ENCODE results near the gene GRB14.
A peak's percentile ranks its signal among the peaks of the same experiment; 100 is the strongest.

GRB14 gene

GRCh38 chr2:164620873-164621763 is at the start of gene GRB14:
TSS of gene GRB14 (minus strand) at chr2:164621482. CDS start at chr2:164621309, 173 bp downstream.
- H3K79me2 ChIP-seq (ENCODE audit: insufficient read depth, low read depth) = no peaks in the 10 kb centered on the region
- no peaks in the 10 kb centered on the region for H3K36me3 ChIP-seq (ENCODE audit: insufficient read depth)
- H3K9ac ChIP-seq = peak within 1 kb of the TSS; percentile 72
- H3K4me3 ChIP-seq (IDR thresholded peaks at IDR 0.05; ENCODE audit: insufficient read depth, low read depth, low read length) = peak within 1 kb of the TSS; percentile 67
- no peak within 1 kb of the TSS for H3K27ac ChIP-seq
- H4K20me1 ChIP-seq (ENCODE audit: insufficient read depth) = no peaks in the 10 kb centered on the region
- peaks cover 8% of the 10 kb centered on the region for H3K4me1 ChIP-seq (ENCODE audit: low read depth, poor library complexity, severe bottlenecking)
- H3K27me3 ChIP-seq (ENCODE audit: insufficient read depth, low read depth) = no peaks in the 10 kb centered on the region
- peak within 1 kb of the TSS; percentile 94 for H2AFZ ChIP-seq (ENCODE audit: low read depth)
- H3K4me2 ChIP-seq = peak within 1 kb of the TSS; percentile 73
- TF ChIP-seq CTCF (conservative IDR thresholded peaks at IDR 0.05; ENCODE audit: low read depth, low read length) = no peak

GRCh38 chr2:164669291-164669690 is 48.0 kb upstream of the GRB14 start:
- no peak for TF ChIP-seq CTCF (conservative IDR thresholded peaks at IDR 0.05; ENCODE audit: low read depth, low read length)
- no peak overlapping the region for H3K4me3 ChIP-seq (IDR thresholded peaks at IDR 0.05; ENCODE audit: insufficient read depth, low read depth, low read length)
- H3K27me3 ChIP-seq (ENCODE audit: insufficient read depth, low read depth) = no peaks in the 10 kb centered on the region
- H3K36me3 ChIP-seq (ENCODE audit: insufficient read depth) = no peaks in the 10 kb centered on the region
- H3K4me2 ChIP-seq = no peak overlapping the region
- peaks cover 36% of the 10 kb centered on the region for H3K4me1 ChIP-seq (ENCODE audit: low read depth, poor library complexity, severe bottlenecking)
- no peak overlapping the region for H2AFZ ChIP-seq (ENCODE audit: low read depth)
- H4K20me1 ChIP-seq (ENCODE audit: insufficient read depth) = no peaks in the 10 kb centered on the region
- no peak overlapping the region for H3K27ac ChIP-seq
- H3K9ac ChIP-seq = no peak overlapping the region
- H3K79me2 ChIP-seq (ENCODE audit: insufficient read depth, low read depth) = no peaks in the 10 kb centered on the region

DNA sequence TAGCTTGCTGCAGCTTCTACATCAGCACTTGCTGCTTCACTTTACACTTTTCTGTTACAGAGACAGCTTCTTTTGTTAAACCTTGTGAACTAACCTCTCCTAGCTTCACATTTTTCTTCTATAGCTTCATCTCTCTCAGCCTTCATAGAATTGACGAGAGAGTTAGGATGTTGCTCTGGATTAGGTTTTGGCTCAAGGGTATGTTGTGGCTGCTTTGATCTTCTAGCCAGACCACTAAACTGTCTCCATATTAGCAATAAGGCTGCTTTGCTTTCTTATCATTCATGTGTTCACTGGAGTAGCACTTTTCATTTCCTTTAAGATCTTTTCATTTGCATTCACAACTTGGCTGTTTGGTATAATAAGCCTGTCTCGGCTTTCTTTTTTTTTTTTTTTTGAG is 46.3 kb upstream of the GRB14 start:
- H3K4me3 ChIP-seq (IDR thresholded peaks at IDR 0.05; ENCODE audit: insufficient read depth, low read depth, low read length) = no peak overlapping the region
- H3K4me2 ChIP-seq = no peak overlapping the region
- no peaks in the 10 kb centered on the region for H3K79me2 ChIP-seq (ENCODE audit: insufficient read depth, low read depth)
- H3K4me1 ChIP-seq (ENCODE audit: low read depth, poor library complexity, severe bottlenecking) = peaks cover 22% of the 10 kb centered on the region
- no peaks in the 10 kb centered on the region for H3K36me3 ChIP-seq (ENCODE audit: insufficient read depth)
- no peaks in the 10 kb centered on the region for H3K27me3 ChIP-seq (ENCODE audit: insufficient read depth, low read depth)
- no peaks in the 10 kb centered on the region for H4K20me1 ChIP-seq (ENCODE audit: insufficient read depth)
- H3K9ac ChIP-seq = no peak overlapping the region
- no peak overlapping the region for H3K27ac ChIP-seq
- no peak for TF ChIP-seq CTCF (conservative IDR thresholded peaks at IDR 0.05; ENCODE audit: low read depth, low read length)
- no peak overlapping the region for H2AFZ ChIP-seq (ENCODE audit: low read depth)

DNA sequence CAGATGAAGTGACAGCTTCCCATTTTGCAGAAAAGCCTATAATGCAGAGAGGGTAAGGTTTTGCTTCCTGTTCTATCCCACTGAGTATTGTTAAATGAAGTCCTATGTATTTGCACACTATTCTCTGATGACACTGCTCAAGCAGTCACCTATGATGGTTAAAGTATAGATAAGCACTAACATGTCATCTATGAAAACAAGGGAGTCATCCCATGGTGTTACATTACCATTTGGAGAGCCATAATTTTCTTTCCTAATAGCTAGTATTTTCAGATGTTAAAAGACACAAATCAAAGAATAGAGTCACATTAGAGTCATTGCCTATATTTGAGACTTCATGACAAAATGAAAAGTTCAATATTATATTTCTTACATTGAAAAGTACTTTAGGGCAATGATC is 42.8 kb upstream of the GRB14 start:
- Histone ChIP-seq H3K27ac (no peak overlapping the region), H3K9ac (no peak overlapping the region), H3K4me3 (IDR thresholded peaks at IDR 0.05; ENCODE audit: insufficient read depth, low read depth, low read length) (no peak overlapping the region), H3K79me2 (ENCODE audit: insufficient read depth, low read depth) (no peaks in the 10 kb centered on the region), H3K4me2 (no peak overlapping the region), H3K27me3 (ENCODE audit: insufficient read depth, low read depth) (no peaks in the 10 kb centered on the region), H4K20me1 (ENCODE audit: insufficient read depth) (no peaks in the 10 kb centered on the region), H3K4me1 (ENCODE audit: low read depth, poor library complexity, severe bottlenecking) (no peaks in the 10 kb centered on the region), H3K36me3 (ENCODE audit: insufficient read depth) (no peaks in the 10 kb centered on the region), H2AFZ (ENCODE audit: low read depth) (no peak overlapping the region)
- TF ChIP-seq CTCF (conservative IDR thresholded peaks at IDR 0.05; ENCODE audit: low read depth, low read length) = no peak
